ENCODE data around the gene METTL16.
"Not testable (repeated sequence)": the region's sequence is repeated elsewhere in the genome, so short reads cannot be mapped to it uniquely, and the experiment has no call there.

DNA sequence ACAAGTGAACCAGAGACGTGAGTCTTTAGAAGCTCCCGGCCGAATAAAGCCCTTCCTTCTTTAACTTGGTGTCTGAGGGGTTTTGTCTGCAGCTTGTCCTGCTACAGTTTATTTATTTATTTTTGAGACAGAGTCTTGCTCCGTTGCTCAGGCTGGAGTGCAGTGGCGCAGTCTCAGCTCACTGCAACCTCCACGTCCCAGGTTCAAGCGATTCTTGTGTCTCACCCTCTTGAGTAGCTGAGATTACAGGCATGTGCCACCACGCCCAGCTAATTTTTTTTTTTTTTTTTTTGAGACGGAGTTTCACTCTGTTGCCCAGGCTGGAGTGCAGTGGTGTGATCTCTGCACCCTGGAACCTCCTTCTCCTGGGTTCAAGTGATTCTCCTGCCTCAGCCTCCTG is 36.3 kb upstream of the METTL16 start:
- TF ChIP-seq CTCF (IDR thresholded peaks at IDR 0.05; ENCODE audit: poor library complexity); EZH2 (IDR thresholded peaks at IDR 0.05; ENCODE audit: borderline replicate concordance): not testable (repeated sequence)
